WTC11 (cell line): ENCODE measurements around the gene DCLK2. TPM values are rescaled to one million over a fixed set of nuclear protein-coding genes. Genes with fewer than 3 reads are reported as not detected.

Source experiments
- ATAC-seq: fragments of 200-7000 bp; cut with Tn5 transposase; 2 replicates; pipeline ENCODE4 v1.10.0; 2021; ENCODE audit warnings: mild to moderate bottlenecking, moderate library complexity
- CTCF ChIA-PET: fragments of 300-600 bp; sonication (Branson Sonifier 250); formaldehyde crosslinking; loops from one replicate; lab custom pipeline; 2021; ENCODE audit warnings: antibody characterized with exemption; lab: Charles Lee
- POLR2A ChIA-PET: fragments of 350-600 bp; sonication (Branson Sonifier 250); formaldehyde crosslinking; loops from one replicate; lab custom pipeline; 2021; ENCODE audit warnings: antibody characterized with exemption; lab: Charles Lee
- DNase-seq: peaks from one replicate; pipeline ENCODE4 v3.0.0; 2021; ENCODE audit warnings: low spot score
- H3K27ac Mint-ChIP-seq: 2 replicates; pipeline ENCODE4 v1.8.0; 2021; ENCODE audit warnings: mixed read lengths
- H3K27me3 Mint-ChIP-seq: 2 replicates; pipeline ENCODE4 v1.8.0; 2021; ENCODE audit warnings: low read depth, mild to moderate bottlenecking, moderate library complexity, mixed read lengths
- H3K36me3 Mint-ChIP-seq: 2 replicates; pipeline ENCODE4 v1.8.0; 2021; ENCODE audit warnings: mixed read lengths
- H3K4me1 Mint-ChIP-seq: 2 replicates; pipeline ENCODE4 v1.8.0; 2022; ENCODE audit warnings: mixed read lengths
- H3K4me3 Mint-ChIP-seq: 2 replicates; pipeline ENCODE4 v1.8.0; 2021; ENCODE audit warnings: mild to moderate bottlenecking, moderate library complexity, mixed read lengths
- H3K9me3 Mint-ChIP-seq: 2 replicates; pipeline ENCODE4 v1.8.0; 2021; ENCODE audit warnings: mixed read lengths
- ATF1 ChIP-seq: sonication (generic); formaldehyde crosslinking; IDR thresholded peaks from 2 replicates; pipeline ENCODE4 v1.8.1; 2023; ENCODE audit warnings: mild to moderate bottlenecking, moderate library complexity, missing genetic modification reagents
- CREB1 ChIP-seq: sonication (generic); formaldehyde crosslinking; IDR thresholded peaks from 2 replicates; pipeline ENCODE4 v1.8.0; 2023; ENCODE audit warnings: mild to moderate bottlenecking, missing genetic modification reagents
- ETV6 ChIP-seq: sonication (generic); formaldehyde crosslinking; IDR thresholded peaks from 2 replicates; pipeline ENCODE4 v1.8.1; 2022; ENCODE audit warnings: mild to moderate bottlenecking, missing genetic modification reagents
- GABPB1 ChIP-seq: sonication (generic); formaldehyde crosslinking; IDR thresholded peaks from 2 replicates; pipeline ENCODE4 v1.8.1; 2023; ENCODE audit warnings: mild to moderate bottlenecking, missing genetic modification reagents
- HMGXB4 ChIP-seq: sonication (generic); formaldehyde crosslinking; IDR thresholded peaks from 2 replicates; pipeline ENCODE4 v1.8.1; 2023; ENCODE audit warnings: mild to moderate bottlenecking, moderate library complexity, missing genetic modification reagents
- IRF1 ChIP-seq: sonication (generic); formaldehyde crosslinking; IDR thresholded peaks from 2 replicates; pipeline ENCODE4 v1.8.0; 2023; ENCODE audit warnings: missing genetic modification reagents
- IRF2 ChIP-seq: sonication (generic); formaldehyde crosslinking; IDR thresholded peaks from 2 replicates; pipeline ENCODE4 v1.8.0; 2022; ENCODE audit warnings: low read depth, missing genetic modification reagents, borderline replicate concordance
- MAX ChIP-seq: sonication (generic); formaldehyde crosslinking; IDR thresholded peaks from 2 replicates; pipeline ENCODE4 v1.8.0; 2022; ENCODE audit warnings: mild to moderate bottlenecking, missing genetic modification reagents
- TEAD1 ChIP-seq: sonication (generic); formaldehyde crosslinking; IDR thresholded peaks from 2 replicates; pipeline ENCODE4 v1.8.0; 2022; ENCODE audit warnings: mild to moderate bottlenecking, missing genetic modification reagents
- ZNF219 ChIP-seq: sonication (generic); formaldehyde crosslinking; IDR thresholded peaks from 2 replicates; pipeline ENCODE4 v1.8.0; 2023; ENCODE audit warnings: missing genetic modification reagents, mild to moderate bottlenecking, borderline replicate concordance
- ZNF232 ChIP-seq: sonication (generic); formaldehyde crosslinking; IDR thresholded peaks from 2 replicates; pipeline ENCODE4 v1.8.0; 2022; ENCODE audit warnings: mild to moderate bottlenecking, missing genetic modification reagents
- ZNF317 ChIP-seq: sonication (generic); formaldehyde crosslinking; IDR thresholded peaks from 2 replicates; pipeline ENCODE4 v1.8.1; 2023; ENCODE audit warnings: low read depth, mild to moderate bottlenecking, moderate library complexity, missing genetic modification reagents, borderline replicate concordance
- ZNF416 ChIP-seq: fragments of 250-450 bp; sonication (Bioruptor Pico); IDR thresholded peaks from 2 replicates; pipeline ENCODE4 v1.9.0; 2021; ENCODE audit warnings: mild to moderate bottlenecking, inconsistent platforms
- ZNF671 ChIP-seq: fragments of 250-450 bp; sonication (Bioruptor Pico); IDR thresholded peaks from 2 replicates; pipeline ENCODE4 v1.8.0; 2021; ENCODE audit warnings: mild to moderate bottlenecking
- total RNA-seq: library from RNA; stranded (reverse); gene quantifications from 3 replicates; pipeline ENCODE4 v1.2.3, GENCODE V29; 2021
- TF ChIP-seq, protein P1 (sequence below): sonication (generic); formaldehyde crosslinking; IDR thresholded peaks from 2 replicates; pipeline ENCODE4 v1.8.0; 2022; ENCODE audit warnings: mild to moderate bottlenecking, missing genetic modification reagents
- TF ChIP-seq, protein P2 (sequence below): sonication (generic); formaldehyde crosslinking; IDR thresholded peaks from 2 replicates; pipeline ENCODE4 v1.8.1; 2022; ENCODE audit warnings: mild to moderate bottlenecking, missing genetic modification reagents, moderate library complexity, borderline replicate concordance
- TF ChIP-seq, protein P3 (sequence below): sonication (generic); formaldehyde crosslinking; IDR thresholded peaks from 2 replicates; pipeline ENCODE4 v1.8.0; 2023; ENCODE audit warnings: mild to moderate bottlenecking, missing genetic modification reagents
- TF ChIP-seq, protein P4 (sequence below): sonication (generic); formaldehyde crosslinking; IDR thresholded peaks from 2 replicates; pipeline ENCODE4 v1.8.0; 2023; ENCODE audit warnings: missing genetic modification reagents, mild to moderate bottlenecking, borderline replicate concordance

Gene DCLK2
- total RNA-seq, 1 experiment from 2014 or later: 0.17 TPM

GRCh38 chr4:150067859-150068258, 10.4 kb upstream of the DCLK2 start (continued):
- no peak for TF ChIP-seq GABPB1 (CRISPR knock-in tag)

GRCh38 chr4:150068300-150068960, 9.8 kb upstream of the DCLK2 start:
- ChIA-PET CTCF (no interaction called here), POLR2A (interaction anchor here (0.6 kb wide), 1 partner anchor 10 kb away, joined by 3 read pairs; the partner anchor contains the start of gene DCLK2)
- Mint-ChIP-seq H3K36me3 (no peaks in the 10 kb centered on the region), H3K27ac (no peak overlapping the region), H3K4me1 (no peaks in the 10 kb centered on the region), H3K9me3 (no peaks in the 10 kb centered on the region), H3K4me3 (no peak overlapping the region), H3K27me3 (no peaks in the 10 kb centered on the region; the same call in 1 of the 2 replicates)
- TF ChIP-seq HMGXB4 (CRISPR knock-in tag): no peak
- TF ChIP-seq ETV6: no peak
- TF ChIP-seq, protein P1, sequence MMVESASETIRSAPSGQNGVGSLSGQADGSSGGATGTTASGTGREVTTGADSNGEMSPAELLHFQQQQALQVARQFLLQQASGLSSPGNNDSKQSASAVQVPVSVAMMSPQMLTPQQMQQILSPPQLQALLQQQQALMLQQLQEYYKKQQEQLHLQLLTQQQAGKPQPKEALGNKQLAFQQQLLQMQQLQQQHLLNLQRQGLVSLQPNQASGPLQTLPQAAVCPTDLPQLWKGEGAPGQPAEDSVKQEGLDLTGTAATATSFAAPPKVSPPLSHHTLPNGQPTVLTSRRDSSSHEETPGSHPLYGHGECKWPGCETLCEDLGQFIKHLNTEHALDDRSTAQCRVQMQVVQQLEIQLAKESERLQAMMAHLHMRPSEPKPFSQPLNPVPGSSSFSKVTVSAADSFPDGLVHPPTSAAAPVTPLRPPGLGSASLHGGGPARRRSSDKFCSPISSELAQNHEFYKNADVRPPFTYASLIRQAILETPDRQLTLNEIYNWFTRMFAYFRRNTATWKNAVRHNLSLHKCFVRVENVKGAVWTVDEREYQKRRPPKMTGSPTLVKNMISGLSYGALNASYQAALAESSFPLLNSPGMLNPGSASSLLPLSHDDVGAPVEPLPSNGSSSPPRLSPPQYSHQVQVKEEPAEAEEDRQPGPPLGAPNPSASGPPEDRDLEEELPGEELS: no peak
- TF ChIP-seq CREB1 (CRISPR knock-in tag): no peak
- TF ChIP-seq MAX (CRISPR knock-in tag): no peak
- TF ChIP-seq TEAD1 (CRISPR knock-in tag): no peak
- TF ChIP-seq ZNF219 (CRISPR knock-in tag): no peak
- TF ChIP-seq, protein P2, sequence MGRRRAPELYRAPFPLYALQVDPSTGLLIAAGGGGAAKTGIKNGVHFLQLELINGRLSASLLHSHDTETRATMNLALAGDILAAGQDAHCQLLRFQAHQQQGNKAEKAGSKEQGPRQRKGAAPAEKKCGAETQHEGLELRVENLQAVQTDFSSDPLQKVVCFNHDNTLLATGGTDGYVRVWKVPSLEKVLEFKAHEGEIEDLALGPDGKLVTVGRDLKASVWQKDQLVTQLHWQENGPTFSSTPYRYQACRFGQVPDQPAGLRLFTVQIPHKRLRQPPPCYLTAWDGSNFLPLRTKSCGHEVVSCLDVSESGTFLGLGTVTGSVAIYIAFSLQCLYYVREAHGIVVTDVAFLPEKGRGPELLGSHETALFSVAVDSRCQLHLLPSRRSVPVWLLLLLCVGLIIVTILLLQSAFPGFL (CRISPR knock-in tag): no peak
- TF ChIP-seq ZNF232 (CRISPR knock-in tag): no peak
- TF ChIP-seq, protein P3, sequence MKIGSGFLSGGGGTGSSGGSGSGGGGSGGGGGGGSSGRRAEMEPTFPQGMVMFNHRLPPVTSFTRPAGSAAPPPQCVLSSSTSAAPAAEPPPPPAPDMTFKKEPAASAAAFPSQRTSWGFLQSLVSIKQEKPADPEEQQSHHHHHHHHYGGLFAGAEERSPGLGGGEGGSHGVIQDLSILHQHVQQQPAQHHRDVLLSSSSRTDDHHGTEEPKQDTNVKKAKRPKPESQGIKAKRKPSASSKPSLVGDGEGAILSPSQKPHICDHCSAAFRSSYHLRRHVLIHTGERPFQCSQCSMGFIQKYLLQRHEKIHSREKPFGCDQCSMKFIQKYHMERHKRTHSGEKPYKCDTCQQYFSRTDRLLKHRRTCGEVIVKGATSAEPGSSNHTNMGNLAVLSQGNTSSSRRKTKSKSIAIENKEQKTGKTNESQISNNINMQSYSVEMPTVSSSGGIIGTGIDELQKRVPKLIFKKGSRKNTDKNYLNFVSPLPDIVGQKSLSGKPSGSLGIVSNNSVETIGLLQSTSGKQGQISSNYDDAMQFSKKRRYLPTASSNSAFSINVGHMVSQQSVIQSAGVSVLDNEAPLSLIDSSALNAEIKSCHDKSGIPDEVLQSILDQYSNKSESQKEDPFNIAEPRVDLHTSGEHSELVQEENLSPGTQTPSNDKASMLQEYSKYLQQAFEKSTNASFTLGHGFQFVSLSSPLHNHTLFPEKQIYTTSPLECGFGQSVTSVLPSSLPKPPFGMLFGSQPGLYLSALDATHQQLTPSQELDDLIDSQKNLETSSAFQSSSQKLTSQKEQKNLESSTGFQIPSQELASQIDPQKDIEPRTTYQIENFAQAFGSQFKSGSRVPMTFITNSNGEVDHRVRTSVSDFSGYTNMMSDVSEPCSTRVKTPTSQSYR: no peak
- TF ChIP-seq ZNF416: no peak
- no peak for TF ChIP-seq ZNF671 (CRISPR knock-in tag)
- no peak for TF ChIP-seq IRF2 (CRISPR knock-in tag)
- no peak for TF ChIP-seq ATF1 (CRISPR knock-in tag)
- TF ChIP-seq IRF1 (CRISPR knock-in tag): no peak
- TF ChIP-seq, protein P4, sequence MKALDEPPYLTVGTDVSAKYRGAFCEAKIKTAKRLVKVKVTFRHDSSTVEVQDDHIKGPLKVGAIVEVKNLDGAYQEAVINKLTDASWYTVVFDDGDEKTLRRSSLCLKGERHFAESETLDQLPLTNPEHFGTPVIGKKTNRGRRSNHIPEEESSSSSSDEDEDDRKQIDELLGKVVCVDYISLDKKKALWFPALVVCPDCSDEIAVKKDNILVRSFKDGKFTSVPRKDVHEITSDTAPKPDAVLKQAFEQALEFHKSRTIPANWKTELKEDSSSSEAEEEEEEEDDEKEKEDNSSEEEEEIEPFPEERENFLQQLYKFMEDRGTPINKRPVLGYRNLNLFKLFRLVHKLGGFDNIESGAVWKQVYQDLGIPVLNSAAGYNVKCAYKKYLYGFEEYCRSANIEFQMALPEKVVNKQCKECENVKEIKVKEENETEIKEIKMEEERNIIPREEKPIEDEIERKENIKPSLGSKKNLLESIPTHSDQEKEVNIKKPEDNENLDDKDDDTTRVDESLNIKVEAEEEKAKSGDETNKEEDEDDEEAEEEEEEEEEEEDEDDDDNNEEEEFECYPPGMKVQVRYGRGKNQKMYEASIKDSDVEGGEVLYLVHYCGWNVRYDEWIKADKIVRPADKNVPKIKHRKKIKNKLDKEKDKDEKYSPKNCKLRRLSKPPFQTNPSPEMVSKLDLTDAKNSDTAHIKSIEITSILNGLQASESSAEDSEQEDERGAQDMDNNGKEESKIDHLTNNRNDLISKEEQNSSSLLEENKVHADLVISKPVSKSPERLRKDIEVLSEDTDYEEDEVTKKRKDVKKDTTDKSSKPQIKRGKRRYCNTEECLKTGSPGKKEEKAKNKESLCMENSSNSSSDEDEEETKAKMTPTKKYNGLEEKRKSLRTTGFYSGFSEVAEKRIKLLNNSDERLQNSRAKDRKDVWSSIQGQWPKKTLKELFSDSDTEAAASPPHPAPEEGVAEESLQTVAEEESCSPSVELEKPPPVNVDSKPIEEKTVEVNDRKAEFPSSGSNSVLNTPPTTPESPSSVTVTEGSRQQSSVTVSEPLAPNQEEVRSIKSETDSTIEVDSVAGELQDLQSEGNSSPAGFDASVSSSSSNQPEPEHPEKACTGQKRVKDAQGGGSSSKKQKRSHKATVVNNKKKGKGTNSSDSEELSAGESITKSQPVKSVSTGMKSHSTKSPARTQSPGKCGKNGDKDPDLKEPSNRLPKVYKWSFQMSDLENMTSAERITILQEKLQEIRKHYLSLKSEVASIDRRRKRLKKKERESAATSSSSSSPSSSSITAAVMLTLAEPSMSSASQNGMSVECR (CRISPR knock-in tag): no peak
- no peak for TF ChIP-seq ZNF317 (CRISPR knock-in tag)
- no peak for ATAC-seq
- no peak for DNase-seq
